ENCODE results near the gene BMP7. TPM values are rescaled to one million over a fixed set of nuclear protein-coding genes. Genes with fewer than 3 reads are reported as not detected.

Gene BMP7
- total RNA-seq, 3 donors from 2014 or later (not counting 1 experiment from before 2014, with no cell fraction given) = not detected

DNA sequence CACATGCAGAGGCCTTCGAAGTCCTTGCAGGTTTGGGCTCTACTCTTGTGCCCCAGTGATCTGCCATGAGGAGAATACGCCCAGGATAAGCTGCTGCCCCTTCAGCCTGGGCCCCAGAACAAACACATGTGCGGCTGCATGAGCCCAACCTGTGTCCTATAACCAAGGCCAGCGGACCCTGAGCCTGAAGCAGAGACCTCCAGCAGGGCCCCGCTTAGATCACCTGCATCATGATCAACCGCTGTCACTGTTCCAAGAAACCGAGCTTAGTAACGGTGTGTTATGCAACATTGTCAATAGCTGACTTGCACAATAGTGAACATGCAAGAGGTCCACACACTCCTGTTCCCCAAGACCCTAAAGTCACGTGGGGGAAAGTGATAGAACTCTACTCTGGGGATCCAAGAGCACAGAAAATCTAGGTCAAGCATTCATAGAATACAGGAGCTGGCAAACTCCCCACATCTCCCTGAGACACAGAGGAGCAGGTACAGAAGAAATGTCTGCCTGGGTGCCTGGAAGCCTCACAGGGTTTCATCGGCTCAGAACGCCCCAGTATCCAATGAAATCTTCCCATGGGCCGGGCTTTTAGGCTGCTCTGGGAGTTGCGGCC, 136.2 kb downstream of the BMP7 start:
- intact Hi-C loops (cut with micrococcal nuclease) = no loop called here
- peaks cover 13 to 30% of the 10 kb centered on the region in 2 donors for H3K27me3 Mint-ChIP-seq (ENCODE audit: low read depth in 2 of 2)
- H3K27ac Mint-ChIP-seq = no peak overlapping the region
- no peaks in the 10 kb centered on the region for H3K36me3 ChIP-seq (ENCODE audit: control insufficient read depth, insufficient read depth, low read length)
- WGBS (ENCODE audit: insufficient coverage) = 85% methylated on average over 13 of the region's 13 CpGs
- H3K36me3 Mint-ChIP-seq = no peaks in the 10 kb centered on the region
- ATAC-seq (no peak), DNase-seq (no peak)
- H3K27ac ChIP-seq (ENCODE audit: low read length) = no peak overlapping the region
- TF ChIP-seq, protein P1, sequence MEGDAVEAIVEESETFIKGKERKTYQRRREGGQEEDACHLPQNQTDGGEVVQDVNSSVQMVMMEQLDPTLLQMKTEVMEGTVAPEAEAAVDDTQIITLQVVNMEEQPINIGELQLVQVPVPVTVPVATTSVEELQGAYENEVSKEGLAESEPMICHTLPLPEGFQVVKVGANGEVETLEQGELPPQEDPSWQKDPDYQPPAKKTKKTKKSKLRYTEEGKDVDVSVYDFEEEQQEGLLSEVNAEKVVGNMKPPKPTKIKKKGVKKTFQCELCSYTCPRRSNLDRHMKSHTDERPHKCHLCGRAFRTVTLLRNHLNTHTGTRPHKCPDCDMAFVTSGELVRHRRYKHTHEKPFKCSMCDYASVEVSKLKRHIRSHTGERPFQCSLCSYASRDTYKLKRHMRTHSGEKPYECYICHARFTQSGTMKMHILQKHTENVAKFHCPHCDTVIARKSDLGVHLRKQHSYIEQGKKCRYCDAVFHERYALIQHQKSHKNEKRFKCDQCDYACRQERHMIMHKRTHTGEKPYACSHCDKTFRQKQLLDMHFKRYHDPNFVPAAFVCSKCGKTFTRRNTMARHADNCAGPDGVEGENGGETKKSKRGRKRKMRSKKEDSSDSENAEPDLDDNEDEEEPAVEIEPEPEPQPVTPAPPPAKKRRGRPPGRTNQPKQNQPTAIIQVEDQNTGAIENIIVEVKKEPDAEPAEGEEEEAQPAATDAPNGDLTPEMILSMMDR (IDR thresholded peaks at IDR 0.05) = no peak
- H3K4me3 ChIP-seq (ENCODE audit: low read length) = no peak overlapping the region
- H3K27me3 ChIP-seq (ENCODE audit: control insufficient read depth, insufficient read depth, low read length) = no peaks in the 10 kb centered on the region
- H3K9me3 ChIP-seq (ENCODE audit: control insufficient read depth, insufficient read depth, low read length) = no peaks in the 10 kb centered on the region
- no peaks in the 10 kb centered on the region for H3K4me1 ChIP-seq (ENCODE audit: control insufficient read depth, insufficient read depth, low read length)
- no peaks in the 10 kb centered on the region for H3K9me3 Mint-ChIP-seq
- no peak overlapping the region for H3K4me3 Mint-ChIP-seq
- H3K4me1 Mint-ChIP-seq = no peaks in the 10 kb centered on the region

DNA sequence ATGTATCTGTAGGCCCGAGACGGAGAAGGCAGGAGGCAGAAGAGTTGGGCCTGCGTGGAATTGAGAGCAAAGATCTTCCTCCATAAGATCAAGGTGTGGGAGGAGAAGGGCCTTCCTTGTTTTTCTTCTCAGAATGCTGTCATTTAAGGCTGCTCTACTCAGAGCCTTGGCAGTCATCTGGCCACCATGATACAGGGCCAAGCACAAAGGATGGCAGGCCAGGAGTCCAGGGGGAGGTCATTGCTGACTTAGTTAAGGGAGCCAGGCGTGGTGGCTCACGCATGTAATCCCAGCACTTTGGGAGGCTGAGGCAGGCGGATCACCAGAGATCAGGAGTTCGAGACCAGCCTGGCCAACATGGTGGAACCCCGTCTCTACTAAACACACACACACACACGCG, 137.1 kb downstream of the BMP7 start:
- no peak overlapping the region for H3K4me3 ChIP-seq (ENCODE audit: low read length)
- WGBS (ENCODE audit: insufficient coverage) = 90% methylated on average over 10 of the region's 10 CpGs
- H3K4me1 Mint-ChIP-seq = no peaks in the 10 kb centered on the region

DNA sequence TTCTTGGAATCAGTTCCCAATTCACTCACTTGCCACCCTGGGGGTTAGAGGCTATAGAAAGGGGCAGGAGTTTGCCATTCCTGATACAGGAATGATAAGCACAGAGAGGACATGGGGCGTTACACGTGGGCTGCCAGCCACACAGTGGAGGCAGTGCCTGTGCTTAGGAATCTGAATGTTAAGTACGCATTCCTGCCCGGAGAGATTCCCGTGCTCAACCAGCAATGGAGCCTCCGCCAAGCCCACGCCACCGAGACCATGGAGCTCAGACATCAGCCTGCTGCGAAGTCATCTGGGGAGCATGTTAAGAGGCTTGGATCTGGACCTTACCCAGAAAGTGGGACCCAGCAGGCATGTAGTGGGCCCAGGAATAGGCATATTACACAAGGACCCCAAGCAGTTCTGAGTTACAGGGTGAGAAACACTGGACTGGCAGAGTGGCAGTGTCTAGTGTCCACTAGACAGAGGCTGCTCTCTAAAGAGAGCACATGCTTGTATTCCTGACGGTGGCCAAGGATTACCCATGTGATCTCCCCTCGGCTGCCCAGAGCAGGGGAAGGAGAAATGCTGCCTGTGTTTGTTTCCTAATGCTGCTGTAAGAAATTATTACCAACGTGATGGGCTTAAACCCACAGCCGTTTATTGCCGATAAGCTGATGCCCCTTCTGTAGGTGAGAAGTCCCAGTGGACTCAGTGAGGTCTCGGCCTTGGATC, 138.2 kb downstream of the BMP7 start:
- no peaks in the 10 kb centered on the region for H3K4me1 ChIP-seq (ENCODE audit: control insufficient read depth, insufficient read depth, low read length)
- TF ChIP-seq, protein P1 (IDR thresholded peaks at IDR 0.05) = no peak
- ATAC-seq = no peak

More for the DNA sequence above, 137.1 kb downstream of the BMP7 start:
- DNase-seq = no peak
- Histone ChIP-seq H3K27me3 (ENCODE audit: control insufficient read depth, insufficient read depth, low read length) (no peaks in the 10 kb centered on the region), H3K4me1 (ENCODE audit: control insufficient read depth, insufficient read depth, low read length) (no peaks in the 10 kb centered on the region), H3K9me3 (ENCODE audit: control insufficient read depth, insufficient read depth, low read length) (no peaks in the 10 kb centered on the region), H3K36me3 (ENCODE audit: control insufficient read depth, insufficient read depth, low read length) (no peaks in the 10 kb centered on the region), H3K27ac (ENCODE audit: low read length) (no peak overlapping the region)
- intact Hi-C loops (cut with micrococcal nuclease) = no loop called here
- peaks cover 7 to 26% of the 10 kb centered on the region in 2 donors for H3K27me3 Mint-ChIP-seq (ENCODE audit: low read depth in 2 of 2)
- TF ChIP-seq, protein P1 (IDR thresholded peaks at IDR 0.05) = no peak
- H3K4me3 Mint-ChIP-seq = no peak overlapping the region
- H3K9me3 Mint-ChIP-seq = no peaks in the 10 kb centered on the region
- ATAC-seq = no peak
- no peaks in the 10 kb centered on the region for H3K36me3 Mint-ChIP-seq
- H3K27ac Mint-ChIP-seq = no peak overlapping the region

More for the DNA sequence above, 138.2 kb downstream of the BMP7 start:
- Histone ChIP-seq H3K27me3 (ENCODE audit: control insufficient read depth, insufficient read depth, low read length) (no peaks in the 10 kb centered on the region), H3K9me3 (ENCODE audit: control insufficient read depth, insufficient read depth, low read length) (no peaks in the 10 kb centered on the region), H3K36me3 (ENCODE audit: control insufficient read depth, insufficient read depth, low read length) (no peaks in the 10 kb centered on the region), H3K27ac (ENCODE audit: low read length) (no peak overlapping the region), H3K4me3 (ENCODE audit: low read length) (no peak overlapping the region)
- Mint-ChIP-seq H3K27ac (no peak overlapping the region), H3K4me1 (no peaks in the 10 kb centered on the region), H3K27me3 (ENCODE audit: low read depth in 2 of 2) (peaks cover 4 to 22% of the 10 kb centered on the region in 2 donors), H3K9me3 (no peaks in the 10 kb centered on the region), H3K36me3 (no peaks in the 10 kb centered on the region), H3K4me3 (no peak overlapping the region)
- intact Hi-C loops (cut with micrococcal nuclease) = no loop called here
- DNase-seq = no peak
- WGBS (ENCODE audit: insufficient coverage) = 82% methylated on average over 15 of the region's 15 CpGs

Data from natural killer cell (primary cell).